ENCODE results near the gene LAYN.

Gene LAYN

GRCh38 chr11:111539426-111540113 is 950 bp upstream of the LAYN start:
- Histone ChIP-seq H3K36me3 (replicated peaks) (no peaks in the 10 kb centered on the region), H3K4me3 (ENCODE audit: low read depth, low read length) (peak overlapping the region; percentile 66), H3K27me3 (replicated peaks) (no peaks in the 10 kb centered on the region), H3K27ac (no peak overlapping the region)
- in situ Hi-C loops (cut with HindIII; ENCODE audit: low pct_ligation_motif_present, low sequenced_read_pairs): no loop called here
- DNase-seq: no peak
- no peak for TF ChIP-seq CTCF (IDR thresholded peaks at IDR 0.05; ENCODE audit: low read depth, low read length, missing control alignments)

DNA sequence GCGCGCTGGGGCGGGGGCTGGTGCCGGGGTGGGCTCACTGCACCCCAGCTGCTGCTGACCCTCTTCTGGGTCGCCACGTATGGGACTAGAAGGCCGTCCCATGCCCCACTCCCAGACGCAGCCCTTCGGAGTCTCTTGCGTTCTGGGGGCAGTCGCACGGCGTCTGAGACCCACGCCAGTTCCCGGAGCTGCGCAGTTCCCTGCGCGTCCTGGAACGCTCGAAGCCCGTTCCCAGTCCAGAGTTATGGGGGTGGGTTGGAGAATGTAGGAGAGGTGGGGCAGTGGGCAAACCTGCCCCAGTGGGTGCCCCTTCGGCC is 375 bp downstream of the LAYN start:
- no peaks in the 10 kb centered on the region for H3K36me3 ChIP-seq (replicated peaks)
- no peak for DNase-seq
- TF ChIP-seq CTCF (IDR thresholded peaks at IDR 0.05; ENCODE audit: low read depth, low read length, missing control alignments): no peak
- H3K27ac ChIP-seq: peak overlapping the region; percentile 5
- in situ Hi-C loops (cut with HindIII; ENCODE audit: low pct_ligation_motif_present, low sequenced_read_pairs): no loop called here
- no peaks in the 10 kb centered on the region for H3K27me3 ChIP-seq (replicated peaks)
- H3K4me3 ChIP-seq (ENCODE audit: low read depth, low read length): peak overlapping the region; percentile 66

- in situ Hi-C loops (cut with HindIII; ENCODE audit: low pct_ligation_motif_present, low sequenced_read_pairs): no loop called here
- TF ChIP-seq CTCF (IDR thresholded peaks at IDR 0.05; ENCODE audit: low read depth, low read length, missing control alignments): no peak
- Histone ChIP-seq H3K27ac (peak overlapping the region; percentile 5), H3K36me3 (replicated peaks) (no peaks in the 10 kb centered on the region), H3K27me3 (replicated peaks) (no peaks in the 10 kb centered on the region), H3K4me3 (ENCODE audit: low read depth, low read length) (peak overlapping the region; percentile 66)
- DNase-seq: peak; percentile 40
These were observed 938 bp downstream of the LAYN start for GRCh38 chr11:111541254-111542061.

GRCh38 chr11:111542606-111543275 is 2.2 kb downstream of the LAYN start:
- H3K27me3 ChIP-seq (replicated peaks): no peaks in the 10 kb centered on the region
- no peak overlapping the region for H3K4me3 ChIP-seq (ENCODE audit: low read depth, low read length)
- DNase-seq: no peak
- in situ Hi-C loops (cut with HindIII; ENCODE audit: low pct_ligation_motif_present, low sequenced_read_pairs): no loop called here
- no peak overlapping the region for H3K27ac ChIP-seq
- TF ChIP-seq CTCF (IDR thresholded peaks at IDR 0.05; ENCODE audit: low read depth, low read length, missing control alignments): no peak
- H3K36me3 ChIP-seq (replicated peaks): no peaks in the 10 kb centered on the region

DNA sequence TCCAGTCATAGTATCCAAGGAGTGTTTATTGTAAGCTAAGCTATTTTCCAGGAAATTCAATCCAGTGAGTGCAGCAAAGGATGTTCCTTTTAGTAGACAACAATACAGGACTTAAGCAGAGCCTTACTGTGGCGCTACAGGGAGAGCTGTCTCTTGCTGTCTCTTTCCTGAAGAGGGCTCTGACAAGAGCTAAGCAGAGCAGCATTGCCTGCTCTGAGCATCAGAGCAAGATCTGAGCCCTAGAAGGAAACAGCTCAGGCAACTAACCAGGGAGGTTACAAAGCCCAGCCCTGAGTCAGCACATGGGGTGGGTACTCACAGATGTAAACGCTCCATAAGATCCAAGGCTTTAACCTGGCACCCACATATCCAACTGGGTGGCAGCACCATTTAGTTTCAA is 8.0 kb downstream of the LAYN start:
- Histone ChIP-seq H3K27ac (no peak overlapping the region), H3K27me3 (replicated peaks) (no peaks in the 10 kb centered on the region), H3K36me3 (replicated peaks) (peaks cover 6% of the 10 kb centered on the region), H3K4me3 (ENCODE audit: low read depth, low read length) (no peak overlapping the region)
- TF ChIP-seq CTCF (IDR thresholded peaks at IDR 0.05; ENCODE audit: low read depth, low read length, missing control alignments): no peak
- in situ Hi-C loops (cut with HindIII; ENCODE audit: low pct_ligation_motif_present, low sequenced_read_pairs): no loop called here
- no peak for DNase-seq

Measured in brain microvascular endothelial cell (primary cell).